H1 (cell line): ENCODE measurements around the gene HDAC7. TPM values are rescaled to one million over a fixed set of nuclear protein-coding genes. Genes with fewer than 3 reads are reported as not detected.

Source experiments
- ASH2L ChIP-seq: fragments of 200-600, 300-600 bp; sonication (generic); IDR thresholded peaks from one replicate; pipeline ENCODE4 v1.7.1; 2017; ENCODE audit warnings: low read length
- CBX5 ChIP-seq: fragments of 300-800, 300-1000 bp; sonication (generic); IDR thresholded peaks from 2 replicates; pipeline ENCODE4 v1.7.1; 2016; ENCODE audit warnings: antibody characterized with exemption, low read length, low read depth
- CHD1 ChIP-seq: IDR thresholded peaks from 2 replicates; pipeline ENCODE4 v1.6.1; 2012; ENCODE audit warnings: low read depth, low read length, improper control_type of control experiment
- HDAC2 ChIP-seq, 2 experiments: fragments of 300-600 bp in 1 of 2; sonication (generic) in 1 of 2; IDR thresholded peaks; 2 replicates each; pipeline ENCODE4 v1.6.1; 2011 to 2012; ENCODE audit warnings: low read depth in 2 of 2, low read length in 2 of 2, mild to moderate bottlenecking in 2 of 2, moderate library complexity in 2 of 2, borderline replicate concordance in 1 of 2, inconsistent platforms in 1 of 2
- KDM5A ChIP-seq: fragments of 200-600 bp; IDR thresholded peaks from 2 replicates; pipeline ENCODE4 v1.7.1; 2012; ENCODE audit warnings: mild to moderate bottlenecking, low read length, inconsistent platforms, mixed read lengths
- POLR2AphosphoS5 ChIP-seq: IDR thresholded peaks from 2 replicates; pipeline ENCODE4 v1.6.1; 2011; ENCODE audit warnings: low read depth, low read length
- SRF ChIP-seq: IDR thresholded peaks from 2 replicates; pipeline ENCODE4 v1.6.1; 2011; ENCODE audit warnings: mild to moderate bottlenecking, low read depth, low read length, moderate library complexity
- polyA plus RNA-seq, 7 experiments: library from polyadenylated mRNA; depleted of rRNA in 3 of 7; stranded (reverse) in 5 of 7; unstranded in 2 of 7; fragments of >200 nt in 5 of 7; fragments of 200-250 nt in 2 of 7; gene quantifications; 1 replicate in 5 of 7; 2 replicates in 1 of 7; 4 replicates in 1 of 7; pipeline versions ENCODE4 v1.2.1 to v1.2.3, GENCODE V29; 2011 to 2013; ENCODE audit warnings: missing spikeins in 2 of 7, mixed read lengths in 2 of 7
- total RNA-seq: library from RNA; stranded (reverse); fragmentation: NEBNext Ultra II Directional; extraction: Animal tissue kit (Norgen Biotek cat#: 25700); gene quantifications from 2 replicates; pipeline ENCODE4 v1.2.1, GENCODE V29; 2021
- TF ChIP-seq, protein P1 (sequence below), 3 experiments: IDR thresholded peaks; 1 replicate in 2 of 3; 2 replicates in 1 of 3; pipeline versions ENCODE4 v1.5.1 to v1.6.1; 2011; ENCODE audit warnings: low read length in 3 of 3, mild to moderate bottlenecking in 3 of 3, inconsistent platforms in 2 of 3, low read depth in 1 of 3, moderate library complexity in 1 of 3; ENCODE audit not compliant: insufficient read depth in 1 of 3; ENCODE audit errors: control extremely low read depth in 1 of 3

The HDAC7 gene
- total and polyA plus RNA-seq, 2 of the 8 experiments (the other 6 are each of a cell fraction or from before 2014, with no cell fraction given), result 25.5 to 84.9 TPM

DNA sequence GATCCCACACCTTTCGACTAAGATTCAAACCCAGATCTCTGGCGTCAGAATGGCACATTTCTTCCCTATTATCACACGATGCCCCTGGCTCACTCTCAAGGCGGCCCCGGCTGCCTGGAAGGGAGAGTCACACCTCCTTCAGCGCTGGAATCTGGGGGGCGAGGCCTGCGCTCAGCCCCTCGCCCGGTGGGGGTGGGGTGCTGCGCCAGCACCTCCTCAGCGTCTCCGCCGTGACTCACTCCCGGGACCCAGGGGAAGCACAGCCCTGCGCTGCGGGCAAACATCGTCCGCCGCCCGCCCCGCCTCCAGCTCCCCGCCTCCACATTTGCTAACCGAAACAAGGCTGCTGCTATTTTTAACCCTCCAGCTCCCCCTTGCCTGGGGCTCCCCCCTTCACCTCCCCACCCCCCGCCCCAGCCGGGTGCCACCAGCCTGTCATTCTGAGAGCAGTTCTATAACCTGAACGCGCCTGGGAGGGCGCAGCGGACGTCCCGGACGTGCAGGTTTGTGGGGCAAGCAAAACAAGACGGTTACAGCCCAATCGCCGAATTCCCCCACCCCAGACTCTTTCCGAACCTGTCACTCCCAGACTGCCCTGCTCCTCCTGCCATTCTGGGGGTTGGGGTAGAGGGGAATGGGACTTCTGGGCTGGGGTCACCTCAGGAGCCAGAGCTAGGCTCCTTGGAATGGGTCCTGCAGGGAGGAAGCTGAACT is 6.7 kb downstream of the HDAC7 start (continued):
- TF ChIP-seq POLR2AphosphoS5 (no peak), KDM5A (no peak), CHD1 (no peak), HDAC2 (IDR thresholded peaks at IDR 0.05; ENCODE audit: borderline replicate concordance in 1 of 2, low read depth in 2 of 2, low read length in 2 of 2) (peak in 1 of 2 experiments; percentile 16; a peak in 2 of 4 replicates), SRF (no peak), ASH2L (peak; percentile 93), CBX5 (no peak)
- TF ChIP-seq, protein P1, sequence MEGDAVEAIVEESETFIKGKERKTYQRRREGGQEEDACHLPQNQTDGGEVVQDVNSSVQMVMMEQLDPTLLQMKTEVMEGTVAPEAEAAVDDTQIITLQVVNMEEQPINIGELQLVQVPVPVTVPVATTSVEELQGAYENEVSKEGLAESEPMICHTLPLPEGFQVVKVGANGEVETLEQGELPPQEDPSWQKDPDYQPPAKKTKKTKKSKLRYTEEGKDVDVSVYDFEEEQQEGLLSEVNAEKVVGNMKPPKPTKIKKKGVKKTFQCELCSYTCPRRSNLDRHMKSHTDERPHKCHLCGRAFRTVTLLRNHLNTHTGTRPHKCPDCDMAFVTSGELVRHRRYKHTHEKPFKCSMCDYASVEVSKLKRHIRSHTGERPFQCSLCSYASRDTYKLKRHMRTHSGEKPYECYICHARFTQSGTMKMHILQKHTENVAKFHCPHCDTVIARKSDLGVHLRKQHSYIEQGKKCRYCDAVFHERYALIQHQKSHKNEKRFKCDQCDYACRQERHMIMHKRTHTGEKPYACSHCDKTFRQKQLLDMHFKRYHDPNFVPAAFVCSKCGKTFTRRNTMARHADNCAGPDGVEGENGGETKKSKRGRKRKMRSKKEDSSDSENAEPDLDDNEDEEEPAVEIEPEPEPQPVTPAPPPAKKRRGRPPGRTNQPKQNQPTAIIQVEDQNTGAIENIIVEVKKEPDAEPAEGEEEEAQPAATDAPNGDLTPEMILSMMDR (IDR thresholded peaks at IDR 0.05; ENCODE audit: control extremely low read depth in 1 of 3, insufficient read depth in 1 of 3, low read depth in 1 of 3, low read length in 3 of 3), result no peak
